ENCODE data around the gene MGAT4A.

DNA sequence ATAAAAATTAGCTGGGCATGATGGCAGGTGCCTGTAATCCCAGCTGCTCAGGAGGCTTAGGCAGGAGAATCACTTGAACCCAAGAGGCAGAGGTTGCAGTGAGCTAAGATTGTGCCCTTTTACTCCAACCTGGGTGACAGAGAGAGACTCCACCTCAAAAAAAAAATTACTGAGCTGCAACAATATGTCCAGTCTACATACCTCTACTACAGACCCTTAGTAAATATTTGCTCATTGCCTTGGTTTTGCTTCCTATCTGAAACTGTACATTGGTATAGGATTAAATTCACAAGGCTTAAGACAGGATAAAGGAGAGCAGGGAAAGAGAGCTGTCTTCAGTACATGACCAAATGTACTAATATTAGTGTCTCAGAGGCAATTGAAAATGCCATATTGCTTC is 8.1 kb upstream of the MGAT4A start:
- TF ChIP-seq, protein P1, sequence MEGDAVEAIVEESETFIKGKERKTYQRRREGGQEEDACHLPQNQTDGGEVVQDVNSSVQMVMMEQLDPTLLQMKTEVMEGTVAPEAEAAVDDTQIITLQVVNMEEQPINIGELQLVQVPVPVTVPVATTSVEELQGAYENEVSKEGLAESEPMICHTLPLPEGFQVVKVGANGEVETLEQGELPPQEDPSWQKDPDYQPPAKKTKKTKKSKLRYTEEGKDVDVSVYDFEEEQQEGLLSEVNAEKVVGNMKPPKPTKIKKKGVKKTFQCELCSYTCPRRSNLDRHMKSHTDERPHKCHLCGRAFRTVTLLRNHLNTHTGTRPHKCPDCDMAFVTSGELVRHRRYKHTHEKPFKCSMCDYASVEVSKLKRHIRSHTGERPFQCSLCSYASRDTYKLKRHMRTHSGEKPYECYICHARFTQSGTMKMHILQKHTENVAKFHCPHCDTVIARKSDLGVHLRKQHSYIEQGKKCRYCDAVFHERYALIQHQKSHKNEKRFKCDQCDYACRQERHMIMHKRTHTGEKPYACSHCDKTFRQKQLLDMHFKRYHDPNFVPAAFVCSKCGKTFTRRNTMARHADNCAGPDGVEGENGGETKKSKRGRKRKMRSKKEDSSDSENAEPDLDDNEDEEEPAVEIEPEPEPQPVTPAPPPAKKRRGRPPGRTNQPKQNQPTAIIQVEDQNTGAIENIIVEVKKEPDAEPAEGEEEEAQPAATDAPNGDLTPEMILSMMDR (IDR thresholded peaks at IDR 0.05): no peak
- TF ChIP-seq RAD21 (conservative IDR thresholded peaks at IDR 0.05 in 1 of 2, IDR thresholded peaks at IDR 0.05 in 1 of 2) (no peak), FOSB (CRISPR knock-in tag; IDR thresholded peaks at IDR 0.05) (no peak), CHD2 (IDR thresholded peaks at IDR 0.05; ENCODE audit: low read length, partially characterized antibody) (no peak), KDM5A (IDR thresholded peaks at IDR 0.05) (no peak), MAFK (IDR thresholded peaks at IDR 0.05; ENCODE audit: partially characterized antibody) (no peak), POLR2A (IDR thresholded peaks at IDR 0.05; ENCODE audit: low read length) (no peak), ESRRA (IDR thresholded peaks at IDR 0.05; ENCODE audit: borderline replicate concordance, low read length) (no peak), RCOR1 (IDR thresholded peaks at IDR 0.05; ENCODE audit: low read depth, low read length) (no peak), KDM1A (IDR thresholded peaks at IDR 0.05; ENCODE audit: low read depth) (no peak), SMC3 (IDR thresholded peaks at IDR 0.05) (no peak), ZSCAN20 (CRISPR knock-in tag; IDR thresholded peaks at IDR 0.05) (no peak)

Data from A549 (cell line).